GM23248 (cell line): ENCODE results near the gene LRRC51.

ENCODE experiments used
- EZH2 ChIP-seq: fragments of 200-600 bp; sonication (generic); IDR thresholded peaks from 2 replicates; pipeline ENCODE4 v1.6.1; 2018; ENCODE audit warnings: antibody characterized with exemption, mild to moderate bottlenecking; ENCODE audit not compliant: insufficient read depth, poor library complexity, severe bottlenecking
- EZH2phosphoT487 ChIP-seq: fragments of 200-600 bp; sonication (generic); IDR thresholded peaks from 2 replicates; pipeline ENCODE4 v1.6.1; 2018; ENCODE audit warnings: antibody characterized with exemption, moderate library complexity, mild to moderate bottlenecking, low read depth; ENCODE audit not compliant: insufficient read depth

DNA sequence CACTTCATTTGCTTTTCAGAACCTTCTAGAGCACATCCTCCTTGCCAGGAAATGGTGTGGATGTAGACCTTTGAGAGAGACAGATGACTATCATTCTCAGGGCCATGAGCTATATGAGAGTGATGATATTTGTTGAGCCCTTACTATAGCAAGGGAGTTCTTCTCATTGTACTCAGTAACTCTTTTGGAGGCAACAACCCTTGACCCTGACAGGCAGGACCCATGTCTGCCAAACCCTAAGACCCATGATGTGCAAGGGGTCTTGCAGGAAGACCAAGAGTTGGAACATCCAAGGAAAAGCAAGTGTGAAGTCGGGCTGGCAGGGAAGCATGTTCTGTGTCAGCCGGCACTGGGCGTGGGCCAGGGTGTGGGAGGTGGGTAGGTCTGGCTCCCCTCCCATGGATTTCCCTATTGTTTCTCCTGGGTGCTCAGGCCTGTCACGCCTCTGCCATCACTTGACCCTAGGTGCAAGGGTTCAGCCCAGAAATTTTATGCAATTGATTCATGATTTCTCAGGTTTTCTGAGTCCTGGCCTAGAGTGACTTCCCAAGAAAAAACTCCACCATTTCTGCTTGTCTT lies 56.1 kb downstream of the LRRC51 start:
- no peak for TF ChIP-seq EZH2
- TF ChIP-seq EZH2phosphoT487, result no peak
